ENCODE data around the gene HMCN2. TPM values are rescaled to one million over a fixed set of nuclear protein-coding genes. Genes with fewer than 3 reads are reported as not detected.

Gene HMCN2
- polyA plus RNA-seq, 3 donors from 2014 or later: not detected

DNA sequence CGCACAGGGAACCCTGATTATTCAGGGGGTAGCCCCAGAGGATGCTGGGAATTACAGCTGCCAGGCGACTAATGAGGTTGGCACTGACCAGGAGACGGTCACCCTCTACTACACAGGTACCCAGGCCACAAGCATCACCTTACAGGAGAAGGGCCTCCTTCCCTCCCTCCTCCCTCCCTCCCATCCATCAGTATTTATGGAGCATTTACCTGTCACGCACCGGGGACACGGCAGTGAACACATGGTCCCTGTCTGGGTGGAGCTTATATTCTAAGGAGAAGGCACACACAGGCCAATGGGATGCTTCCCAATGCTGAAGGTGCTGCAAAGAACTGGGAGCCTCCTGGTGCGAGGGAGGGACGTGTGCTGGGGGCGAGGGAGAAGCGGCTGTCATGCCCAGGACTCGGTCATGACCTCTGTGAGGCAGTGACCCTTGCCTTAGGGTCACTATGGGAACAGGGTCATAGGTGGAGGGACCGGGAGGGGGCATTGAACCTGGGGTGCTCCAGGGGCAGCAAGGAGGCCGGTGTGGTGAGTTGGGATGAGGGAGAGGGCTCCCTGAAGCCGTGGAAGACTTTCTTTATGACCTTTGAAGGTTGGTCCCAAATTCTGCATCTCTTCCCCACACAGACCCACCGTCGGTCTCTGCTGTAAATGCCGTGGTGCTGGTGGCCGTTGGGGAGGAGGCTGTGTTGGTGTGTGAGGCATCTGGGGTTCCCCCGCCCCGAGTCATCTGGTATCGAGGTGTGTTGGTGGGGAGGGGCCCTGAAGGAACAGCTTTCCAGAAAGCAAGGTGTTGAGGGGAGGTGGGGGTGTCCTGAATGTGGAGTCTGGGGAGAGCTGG is 41.5 kb downstream of the HMCN2 start:
- Mint-ChIP-seq H3K9me3 (peaks cover 0 to 2% (median 0%) of the 10 kb centered on the region in 6 donors), H3K27me3 (ENCODE audit: low read depth in 3 of 3) (peaks cover 0 to 4% (median 0%) of the 10 kb centered on the region in 3 donors), H3K4me1 (no peaks in the 10 kb centered on the region), H3K27ac (no peak overlapping the region), H3K4me3 (no peak overlapping the region), H3K36me3 (no peaks in the 10 kb centered on the region)
- no peak for DNase-seq

DNA sequence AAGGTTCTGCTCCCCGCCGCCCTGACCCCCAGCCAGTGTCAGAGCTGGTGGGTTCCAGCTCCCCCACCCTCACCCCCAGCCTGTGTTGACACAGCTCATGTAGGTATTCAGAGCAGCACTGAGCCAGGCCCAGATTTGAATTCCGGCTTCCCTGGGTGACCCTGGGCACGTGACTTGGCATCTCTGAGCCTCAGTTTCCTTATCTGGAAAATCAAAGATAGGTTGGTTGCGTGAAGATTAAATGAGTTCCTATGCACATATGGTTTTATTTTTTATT is 42.0 kb downstream of the HMCN2 start:
- no peaks in the 10 kb centered on the region for H3K4me1 Mint-ChIP-seq
- no peaks in the 10 kb centered on the region for H3K36me3 Mint-ChIP-seq
- no peak for DNase-seq
- no peak overlapping the region for H3K4me3 Mint-ChIP-seq
- peaks cover 0 to 2% (median 0%) of the 10 kb centered on the region in 6 donors for H3K9me3 Mint-ChIP-seq
- H3K27me3 Mint-ChIP-seq (ENCODE audit: low read depth in 3 of 3): peaks cover 0 to 4% (median 0%) of the 10 kb centered on the region in 3 donors
- no peak overlapping the region for H3K27ac Mint-ChIP-seq

DNA sequence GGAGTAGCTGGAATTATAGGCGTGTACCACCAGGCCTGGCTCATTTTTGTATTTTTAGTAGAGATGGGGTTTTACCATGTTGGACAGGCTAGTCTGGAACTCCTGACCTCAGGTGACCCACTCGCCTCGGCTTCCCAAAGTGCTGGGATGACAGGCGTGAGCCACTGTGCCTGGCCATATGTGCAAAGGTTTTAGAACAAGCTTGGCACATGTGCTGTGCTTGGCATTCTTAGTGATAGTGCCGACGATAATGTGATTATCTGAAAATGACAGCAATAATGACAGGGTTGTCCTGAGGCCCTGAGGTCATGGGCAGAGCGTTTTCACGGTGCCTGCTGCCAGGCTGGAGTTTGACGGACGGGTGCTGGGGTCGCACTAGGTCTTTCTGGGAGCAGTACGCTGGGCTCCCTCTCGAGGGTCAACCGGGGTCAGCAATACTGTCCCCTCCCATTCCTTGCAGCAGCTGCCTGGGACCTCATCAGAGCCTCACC is 42.6 kb downstream of the HMCN2 start:
- Mint-ChIP-seq H3K27me3 (ENCODE audit: low read depth in 3 of 3) (peaks cover 0 to 4% (median 0%) of the 10 kb centered on the region in 3 donors), H3K36me3 (no peaks in the 10 kb centered on the region), H3K27ac (no peak overlapping the region), H3K4me1 (no peaks in the 10 kb centered on the region), H3K9me3 (peaks cover 0 to 2% (median 0%) of the 10 kb centered on the region in 6 donors), H3K4me3 (no peak overlapping the region)
- DNase-seq: no peak

DNA sequence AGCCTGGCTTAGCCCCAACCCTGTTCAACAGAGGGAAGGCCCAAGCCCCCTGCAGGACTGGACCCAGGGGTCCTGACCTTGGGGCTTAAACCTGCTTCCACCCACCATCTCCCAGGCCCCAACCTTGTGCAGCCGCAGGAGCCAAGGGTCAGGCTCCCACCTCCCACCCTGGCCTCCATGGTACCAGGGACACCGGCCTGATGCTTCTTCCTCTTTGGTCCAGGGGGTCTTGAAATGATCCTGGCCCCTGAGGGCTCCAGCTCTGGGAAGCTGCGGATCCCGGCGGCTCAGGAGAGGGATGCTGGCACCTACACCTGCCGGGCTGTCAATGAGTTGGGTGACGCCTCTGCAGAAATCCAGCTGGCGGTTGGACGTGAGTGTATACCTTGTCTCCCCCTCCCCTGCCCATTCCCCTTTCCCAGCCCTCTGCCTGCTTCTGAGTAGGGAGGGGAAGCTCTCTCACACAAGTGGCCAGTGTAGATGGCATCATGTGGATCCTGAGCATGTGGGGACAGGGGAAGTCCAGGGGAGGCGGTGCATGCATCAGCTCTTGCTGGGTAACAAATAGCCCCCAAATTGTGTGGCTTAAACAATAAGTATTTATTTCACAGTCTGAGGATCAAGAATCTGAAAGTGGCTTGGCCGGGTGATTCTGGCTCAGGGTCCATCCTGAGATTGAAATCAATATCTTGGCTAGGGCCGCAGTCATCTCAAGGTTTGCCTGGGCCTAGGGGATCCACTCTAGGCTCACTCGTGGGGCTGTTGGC is 44.3 kb downstream of the HMCN2 start:
- Mint-ChIP-seq H3K4me3 (no peak overlapping the region), H3K27me3 (ENCODE audit: low read depth in 3 of 3) (peaks cover 0 to 4% (median 0%) of the 10 kb centered on the region in 3 donors), H3K27ac (no peak overlapping the region), H3K4me1 (no peaks in the 10 kb centered on the region), H3K36me3 (no peaks in the 10 kb centered on the region), H3K9me3 (no peaks in the 10 kb centered on the region)
- no peak for DNase-seq

DNA sequence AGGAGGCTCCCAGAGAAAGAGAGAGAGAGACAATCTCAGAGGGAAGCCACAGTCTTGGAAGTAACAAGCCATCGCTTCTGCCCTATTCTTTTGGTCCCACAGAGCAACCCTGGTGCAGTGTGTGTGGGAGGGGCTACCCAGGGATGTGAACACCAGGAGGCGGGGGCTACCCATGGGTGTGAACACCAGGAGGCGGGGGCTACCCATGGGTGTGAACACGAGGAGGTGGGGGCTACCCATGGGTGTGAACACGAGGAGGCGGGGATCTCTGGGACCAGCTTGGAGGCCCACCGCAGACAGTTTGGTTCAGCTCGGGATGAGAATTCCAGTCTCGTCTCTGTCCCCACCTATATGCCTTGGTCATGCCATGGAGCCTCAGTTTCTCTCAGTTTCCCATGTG is 44.9 kb downstream of the HMCN2 start:
- no peak for DNase-seq
- H3K27ac Mint-ChIP-seq: no peak overlapping the region
- H3K4me1 Mint-ChIP-seq: no peaks in the 10 kb centered on the region
- no peaks in the 10 kb centered on the region for H3K9me3 Mint-ChIP-seq
- H3K4me3 Mint-ChIP-seq: no peak overlapping the region
- no peaks in the 10 kb centered on the region for H3K36me3 Mint-ChIP-seq
- peaks cover 0 to 4% (median 0%) of the 10 kb centered on the region in 3 donors for H3K27me3 Mint-ChIP-seq (ENCODE audit: low read depth in 3 of 3)

DNA sequence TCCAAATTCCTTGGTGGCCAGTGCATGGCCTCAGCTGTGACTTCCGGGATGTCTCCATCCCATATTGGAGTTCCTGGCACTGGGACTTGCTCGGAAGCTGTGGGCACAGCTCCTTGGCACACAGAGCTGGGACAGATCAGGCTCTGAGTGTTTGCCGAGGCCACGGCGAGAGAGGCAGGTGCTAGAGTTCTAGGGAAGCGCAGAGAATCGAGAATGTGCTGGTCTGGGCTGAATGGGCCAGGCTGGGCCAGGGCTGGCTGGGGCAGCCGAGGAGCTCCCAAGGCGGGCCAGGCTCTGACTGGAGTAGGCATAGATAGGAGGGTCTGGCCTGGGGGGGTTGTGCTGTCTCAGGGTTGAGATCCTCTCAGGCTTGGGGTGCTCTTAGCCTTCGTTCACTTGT is 45.4 kb downstream of the HMCN2 start:
- H3K4me3 Mint-ChIP-seq: no peak overlapping the region
- no peaks in the 10 kb centered on the region for H3K36me3 Mint-ChIP-seq
- no peak for DNase-seq
- H3K9me3 Mint-ChIP-seq: no peaks in the 10 kb centered on the region
- H3K27me3 Mint-ChIP-seq (ENCODE audit: low read depth in 3 of 3): peaks cover 0 to 4% (median under 1%) of the 10 kb centered on the region in 3 donors
- H3K27ac Mint-ChIP-seq: no peak overlapping the region
- H3K4me1 Mint-ChIP-seq: no peaks in the 10 kb centered on the region

DNA sequence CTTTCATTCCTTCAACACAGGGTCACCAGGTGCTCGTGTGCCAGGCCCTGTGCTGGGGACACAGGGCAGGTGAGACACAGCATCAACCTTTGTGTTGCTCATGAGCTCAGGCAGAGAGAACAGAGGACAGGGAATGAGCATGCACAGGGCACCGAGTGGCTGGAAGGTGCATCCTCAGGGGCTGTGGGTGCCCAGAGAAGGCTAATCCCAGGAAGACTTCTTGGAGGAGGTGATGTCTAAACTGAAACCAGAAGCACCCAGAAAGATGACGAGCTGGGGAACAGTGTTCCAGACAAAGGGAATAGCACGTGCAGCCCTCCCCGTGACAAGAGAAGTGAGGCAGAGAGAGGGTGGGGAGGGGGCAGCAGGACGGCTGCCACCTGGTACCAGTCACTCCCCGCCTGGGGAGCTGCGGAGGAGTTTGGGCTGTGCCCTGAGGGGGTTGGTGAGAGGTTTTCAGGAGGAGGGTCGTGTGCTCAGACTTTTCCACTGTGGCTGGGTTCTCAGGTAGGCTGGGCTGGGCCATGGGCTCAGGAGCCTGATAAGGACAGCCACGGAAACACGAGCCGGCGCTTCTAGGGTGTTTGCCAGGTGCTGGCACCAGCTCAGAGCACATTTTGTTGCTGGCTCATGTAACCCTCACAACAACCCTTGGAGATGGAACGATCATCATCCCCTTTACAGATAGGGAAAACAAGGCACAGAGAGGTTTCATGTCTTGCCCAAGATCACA is 46.0 kb downstream of the HMCN2 start:
- Mint-ChIP-seq H3K27me3 (ENCODE audit: low read depth in 3 of 3) (peaks cover 0 to 4% (median 2%) of the 10 kb centered on the region in 3 donors), H3K27ac (no peak overlapping the region), H3K4me1 (no peaks in the 10 kb centered on the region), H3K36me3 (no peaks in the 10 kb centered on the region), H3K4me3 (no peak overlapping the region), H3K9me3 (no peaks in the 10 kb centered on the region)
- DNase-seq: no peak

DNA sequence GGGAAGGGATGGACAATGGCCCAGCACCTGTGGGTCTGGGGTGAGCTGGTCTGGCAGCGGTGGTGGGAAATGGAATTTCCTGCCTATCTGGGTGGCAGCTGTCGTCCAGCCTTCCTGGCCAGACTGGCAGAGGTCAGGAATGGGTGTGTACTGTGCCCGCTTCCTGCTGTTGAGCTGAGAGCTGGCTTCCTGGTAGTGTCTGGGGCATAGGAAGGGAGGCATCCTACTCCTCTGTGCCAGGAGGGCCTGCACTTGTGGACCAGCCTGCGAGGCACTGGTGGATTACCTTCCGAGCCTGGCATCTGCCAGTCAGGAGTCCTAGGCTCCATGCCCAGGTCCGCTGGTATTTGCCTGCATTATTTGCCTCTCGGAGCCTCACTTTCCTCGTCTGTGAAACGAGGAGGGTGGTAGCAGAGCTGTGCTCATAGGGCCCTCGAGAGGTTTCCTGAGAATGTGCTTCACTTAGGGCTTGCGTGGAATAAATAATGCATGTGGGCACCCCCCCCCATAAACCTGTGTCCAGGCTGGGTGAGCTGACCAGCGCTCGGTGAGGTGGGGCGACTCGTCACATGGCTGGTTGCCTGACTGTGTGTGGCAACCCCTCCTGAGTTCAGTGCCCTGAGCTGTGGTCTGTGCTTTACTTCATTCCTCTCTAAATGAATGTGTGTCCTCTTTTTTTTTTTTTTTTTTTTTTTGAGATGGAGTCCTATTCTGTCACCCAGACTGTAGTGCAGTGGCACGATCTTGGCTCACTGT is 47.7 kb downstream of the HMCN2 start:
- no peak for DNase-seq
- Mint-ChIP-seq H3K36me3 (no peaks in the 10 kb centered on the region), H3K27me3 (ENCODE audit: low read depth in 3 of 3) (peaks cover 7 to 12% (median 7%) of the 10 kb centered on the region in 3 donors), H3K4me1 (no peaks in the 10 kb centered on the region), H3K27ac (no peak overlapping the region), H3K4me3 (no peak overlapping the region), H3K9me3 (no peaks in the 10 kb centered on the region)

DNA sequence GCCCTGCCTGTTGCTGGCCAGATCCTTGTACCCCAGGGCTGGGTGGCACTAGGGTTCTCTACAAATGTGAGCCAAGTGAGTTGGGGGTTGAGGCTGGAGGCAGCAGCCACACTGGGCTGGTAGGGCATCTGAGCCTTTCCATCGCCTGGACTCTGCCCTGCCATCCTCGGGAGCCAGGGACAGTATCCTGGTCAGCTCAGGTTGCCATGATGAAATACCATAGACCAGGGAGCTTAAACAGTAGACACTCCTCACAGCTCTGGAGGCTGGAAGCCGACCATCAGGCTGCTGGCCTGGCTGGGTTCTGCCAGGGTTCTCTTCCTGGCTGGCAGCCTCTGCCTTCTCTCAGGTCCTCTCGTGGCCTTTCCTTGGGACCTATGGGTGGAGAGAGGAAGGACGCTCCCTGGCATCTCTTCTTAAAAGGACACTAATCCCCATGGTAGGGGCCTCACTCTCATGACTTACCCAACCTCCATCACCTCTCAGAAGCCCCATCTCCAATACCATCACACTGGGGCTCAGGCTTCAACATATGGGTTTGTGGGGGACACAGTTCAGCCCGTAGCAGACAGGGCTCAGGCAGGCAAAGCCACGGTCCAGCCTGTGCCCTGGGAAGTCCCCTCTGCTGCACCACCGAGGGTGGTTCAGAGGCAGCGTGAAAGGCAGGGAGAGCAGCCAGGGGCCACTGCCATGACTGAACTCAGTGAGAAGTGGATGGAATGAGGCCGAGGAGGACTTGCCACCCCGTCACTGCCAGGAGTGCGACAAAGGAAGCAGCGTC is 50.1 kb downstream of the HMCN2 start:
- no peak overlapping the region for H3K27ac Mint-ChIP-seq
- H3K4me3 Mint-ChIP-seq: no peak overlapping the region
- peaks cover 7 to 12% (median 9%) of the 10 kb centered on the region in 3 donors for H3K27me3 Mint-ChIP-seq (ENCODE audit: low read depth in 3 of 3)
- no peaks in the 10 kb centered on the region for H3K36me3 Mint-ChIP-seq
- no peaks in the 10 kb centered on the region for H3K4me1 Mint-ChIP-seq
- H3K9me3 Mint-ChIP-seq: no peaks in the 10 kb centered on the region
- DNase-seq: no peak

DNA sequence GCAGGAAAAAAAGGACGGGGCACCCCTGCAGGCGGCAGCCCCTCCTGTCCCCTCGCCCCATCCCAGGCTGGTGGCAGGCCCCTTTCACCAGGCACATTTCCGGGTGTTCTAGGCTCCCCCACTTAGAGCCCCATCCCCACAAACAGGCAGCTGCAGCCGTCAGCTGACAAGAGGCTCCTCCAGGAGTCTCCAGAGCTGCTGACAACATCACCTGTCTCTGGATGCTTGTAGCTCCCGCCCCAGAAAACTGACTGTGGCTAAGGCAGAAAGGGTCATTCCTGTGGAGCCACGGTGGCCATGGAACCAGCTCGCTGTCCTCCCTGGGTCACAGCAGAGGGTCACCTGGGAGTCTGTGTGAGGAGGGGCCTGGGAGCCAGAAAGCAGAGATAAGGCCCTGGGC is 50.9 kb downstream of the HMCN2 start:
- Mint-ChIP-seq H3K27ac (no peak overlapping the region), H3K4me1 (no peaks in the 10 kb centered on the region), H3K36me3 (no peaks in the 10 kb centered on the region), H3K4me3 (no peak overlapping the region), H3K9me3 (no peaks in the 10 kb centered on the region), H3K27me3 (ENCODE audit: low read depth in 3 of 3) (peaks cover 8 to 15% (median 9%) of the 10 kb centered on the region in 3 donors)
- DNase-seq: no peak

DNA sequence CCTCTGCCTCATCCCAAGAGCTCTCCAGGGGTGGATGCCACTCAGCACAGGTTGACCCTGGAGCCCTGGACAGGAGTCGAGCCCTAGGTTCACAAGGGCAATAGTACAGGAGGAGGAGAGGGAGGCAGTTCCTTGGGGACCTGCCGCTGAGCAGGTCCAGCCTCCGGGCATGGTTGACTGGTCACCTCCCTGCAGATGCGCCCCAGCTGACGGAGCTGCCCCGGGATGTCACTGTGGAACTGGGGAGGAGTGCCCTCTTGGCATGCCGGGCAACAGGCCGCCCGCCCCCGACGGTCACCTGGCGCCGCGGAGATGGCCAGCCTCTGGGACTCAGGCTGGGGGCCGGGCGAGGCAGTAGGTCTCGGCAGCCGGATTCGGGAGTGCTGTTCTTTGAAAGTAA is 53.7 kb downstream of the HMCN2 start:
- Mint-ChIP-seq H3K4me1 (no peaks in the 10 kb centered on the region), H3K9me3 (no peaks in the 10 kb centered on the region), H3K36me3 (no peaks in the 10 kb centered on the region), H3K4me3 (no peak overlapping the region), H3K27ac (no peak overlapping the region), H3K27me3 (ENCODE audit: low read depth in 3 of 3) (peaks cover 10 to 15% (median 12%) of the 10 kb centered on the region in 3 donors)
- DNase-seq: no peak

DNA sequence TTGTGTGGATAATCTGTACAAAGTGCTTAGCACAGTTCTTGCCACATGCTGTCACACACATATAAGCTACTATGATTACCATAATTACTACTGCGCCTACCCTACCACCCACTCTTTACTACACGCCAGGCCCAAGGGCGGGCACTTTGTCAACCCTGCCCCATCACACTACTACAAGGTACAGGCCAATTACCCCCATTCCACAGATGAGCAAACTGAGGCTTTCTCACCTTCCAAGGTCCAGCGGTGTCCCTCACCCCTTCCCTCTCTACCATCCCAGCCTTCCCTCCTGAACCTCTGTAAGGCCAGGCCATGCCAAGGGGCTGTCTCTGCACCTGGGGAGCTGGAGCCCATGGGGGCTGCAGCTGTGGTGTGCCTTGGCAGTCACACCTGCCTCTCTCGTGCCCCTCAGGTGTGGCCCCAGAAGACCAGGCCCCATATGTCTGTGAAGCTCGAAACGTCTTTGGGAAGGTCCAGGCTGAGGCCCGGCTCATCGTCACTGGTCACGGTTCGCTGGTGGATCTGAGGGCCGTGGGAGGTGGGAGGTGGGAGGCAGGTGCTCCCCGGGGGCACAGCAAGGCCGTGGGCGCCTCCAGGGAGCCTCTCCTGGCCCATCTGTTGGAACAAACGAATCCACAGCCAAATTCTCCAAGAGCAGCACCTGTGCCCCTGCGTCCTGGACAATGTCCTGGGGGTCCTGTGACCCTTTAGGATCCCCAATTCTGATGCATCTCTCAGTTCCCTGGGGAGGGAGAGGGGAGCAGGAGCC is 54.6 kb downstream of the HMCN2 start:
- Mint-ChIP-seq H3K27ac (no peak overlapping the region), H3K36me3 (no peaks in the 10 kb centered on the region), H3K27me3 (ENCODE audit: low read depth in 3 of 3) (peaks cover 10 to 16% (median 12%) of the 10 kb centered on the region in 3 donors), H3K4me3 (no peak overlapping the region), H3K9me3 (no peaks in the 10 kb centered on the region), H3K4me1 (no peaks in the 10 kb centered on the region)
- no peak for DNase-seq

Measured in immature natural killer cell (primary cell).